PC-9 (cell line): ENCODE data around the gene ISG15.

Experiments
- EZH2 ChIP-seq: fragments of 200-600 bp; sonication (generic); IDR thresholded peaks from 2 replicates; pipeline ENCODE4 v1.8.0; 2017; ENCODE audit warnings: antibody characterized with exemption, low read depth
- TF ChIP-seq, protein P1 (sequence below): fragments of 200-600 bp; sonication (generic); conservative IDR thresholded peaks from 2 replicates; pipeline ENCODE4 v1.6.1; 2017; ENCODE audit warnings: mixed run types, antibody characterized with exemption, mild to moderate bottlenecking, moderate library complexity

DNA sequence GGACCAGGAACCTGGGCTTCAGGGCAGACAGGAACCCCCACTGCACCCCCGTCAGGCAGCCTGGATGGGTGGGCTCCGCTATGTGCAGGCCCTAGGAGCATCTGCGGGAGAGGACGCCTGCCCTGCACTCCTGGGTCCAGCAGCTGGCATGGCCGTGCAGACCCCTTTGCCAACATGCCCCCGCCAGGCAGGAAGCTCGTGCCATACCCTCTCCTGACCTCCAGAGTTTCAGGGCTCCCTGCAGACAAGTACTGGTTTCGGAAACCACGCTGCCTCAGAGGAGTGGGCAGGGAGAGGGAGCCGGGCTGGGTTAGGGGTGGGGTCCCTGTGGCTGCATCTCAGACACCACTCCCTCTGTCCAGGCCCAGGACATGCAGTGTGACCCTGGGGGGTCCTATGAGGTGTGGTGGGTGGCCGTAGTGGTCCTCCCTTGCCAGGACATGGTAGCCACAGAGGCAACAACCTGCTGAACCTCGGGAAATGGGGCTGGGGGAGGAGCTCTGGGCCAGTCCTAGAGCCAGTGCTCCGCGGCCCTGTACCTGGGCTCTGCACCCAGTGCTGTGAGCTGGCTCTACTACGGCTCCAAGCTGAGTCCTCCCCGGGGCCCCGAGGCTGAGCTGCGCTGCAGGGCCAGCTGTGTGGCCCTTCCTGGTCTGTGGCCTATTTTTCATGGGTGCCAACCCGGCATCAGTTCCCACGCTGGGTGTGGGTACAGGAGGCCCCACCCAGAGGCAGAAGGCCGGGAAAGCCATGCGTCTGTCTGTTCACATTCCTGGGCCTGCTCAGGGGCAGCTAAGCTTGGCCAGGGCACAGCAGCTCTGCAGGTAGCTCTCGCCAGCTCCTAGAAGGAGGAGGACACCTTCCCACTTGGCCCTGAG is 45.6 kb upstream of the ISG15 start:
- TF ChIP-seq, protein P1, sequence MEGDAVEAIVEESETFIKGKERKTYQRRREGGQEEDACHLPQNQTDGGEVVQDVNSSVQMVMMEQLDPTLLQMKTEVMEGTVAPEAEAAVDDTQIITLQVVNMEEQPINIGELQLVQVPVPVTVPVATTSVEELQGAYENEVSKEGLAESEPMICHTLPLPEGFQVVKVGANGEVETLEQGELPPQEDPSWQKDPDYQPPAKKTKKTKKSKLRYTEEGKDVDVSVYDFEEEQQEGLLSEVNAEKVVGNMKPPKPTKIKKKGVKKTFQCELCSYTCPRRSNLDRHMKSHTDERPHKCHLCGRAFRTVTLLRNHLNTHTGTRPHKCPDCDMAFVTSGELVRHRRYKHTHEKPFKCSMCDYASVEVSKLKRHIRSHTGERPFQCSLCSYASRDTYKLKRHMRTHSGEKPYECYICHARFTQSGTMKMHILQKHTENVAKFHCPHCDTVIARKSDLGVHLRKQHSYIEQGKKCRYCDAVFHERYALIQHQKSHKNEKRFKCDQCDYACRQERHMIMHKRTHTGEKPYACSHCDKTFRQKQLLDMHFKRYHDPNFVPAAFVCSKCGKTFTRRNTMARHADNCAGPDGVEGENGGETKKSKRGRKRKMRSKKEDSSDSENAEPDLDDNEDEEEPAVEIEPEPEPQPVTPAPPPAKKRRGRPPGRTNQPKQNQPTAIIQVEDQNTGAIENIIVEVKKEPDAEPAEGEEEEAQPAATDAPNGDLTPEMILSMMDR: no peak
- no peak for TF ChIP-seq EZH2
